Activated CD8-positive, alpha-beta memory T cell treated with anti-CD3 and anti-CD28 coated beads, Interleukin-2, amount 50 U/mL, for 4 hours (primary cell): Measurements from ENCODE around the gene MGA.
A peak's percentile ranks its signal among the peaks of the same experiment; 100 is the strongest.

ENCODE experiments used
- DNase-seq: peaks from one replicate; pipeline ENCODE4 v3.0.0-alpha.2; 2020

MGA gene

DNA sequence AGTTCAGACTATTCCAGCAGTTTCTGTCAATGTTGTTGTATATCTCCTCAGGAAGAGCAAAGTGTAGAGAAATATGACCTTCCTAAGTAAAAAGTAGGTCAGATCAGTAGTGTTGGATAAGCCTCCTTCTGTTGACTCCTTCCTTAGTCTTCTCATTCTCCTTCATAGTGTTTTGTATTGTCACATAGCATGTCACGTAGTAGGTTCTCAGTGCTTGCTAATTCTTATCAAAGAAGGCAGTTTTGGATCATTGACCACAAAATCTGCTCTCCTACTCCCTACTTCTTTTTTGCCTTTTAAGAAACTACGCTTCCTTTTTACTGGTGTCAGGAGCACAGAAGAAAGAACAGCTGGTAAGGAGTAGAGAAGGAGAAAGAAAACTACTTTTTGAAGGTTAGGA lies 1.0 kb upstream of the MGA start:
- DNase-seq, result no peak

DNA sequence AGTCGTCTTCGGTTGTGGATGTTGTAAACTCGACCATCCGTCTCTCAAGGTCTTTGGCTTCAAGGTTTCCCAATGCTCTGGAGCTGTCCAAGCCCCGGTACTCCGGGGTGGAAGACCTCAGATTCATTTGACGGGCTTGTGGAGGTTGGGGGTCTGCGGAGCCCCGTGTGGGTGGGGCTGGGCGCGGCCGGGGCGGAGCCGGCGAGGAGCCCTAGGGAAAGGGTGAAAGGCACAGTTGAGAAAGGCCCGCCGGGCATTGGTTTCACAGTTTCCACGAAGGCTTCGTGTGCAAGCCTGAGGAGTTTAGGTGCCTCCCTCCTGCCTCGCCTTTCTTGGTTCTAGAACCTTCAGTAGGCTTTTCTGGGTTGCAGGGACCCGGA lies 360 bp upstream of the MGA start:
- DNase-seq, result no peak

DNA sequence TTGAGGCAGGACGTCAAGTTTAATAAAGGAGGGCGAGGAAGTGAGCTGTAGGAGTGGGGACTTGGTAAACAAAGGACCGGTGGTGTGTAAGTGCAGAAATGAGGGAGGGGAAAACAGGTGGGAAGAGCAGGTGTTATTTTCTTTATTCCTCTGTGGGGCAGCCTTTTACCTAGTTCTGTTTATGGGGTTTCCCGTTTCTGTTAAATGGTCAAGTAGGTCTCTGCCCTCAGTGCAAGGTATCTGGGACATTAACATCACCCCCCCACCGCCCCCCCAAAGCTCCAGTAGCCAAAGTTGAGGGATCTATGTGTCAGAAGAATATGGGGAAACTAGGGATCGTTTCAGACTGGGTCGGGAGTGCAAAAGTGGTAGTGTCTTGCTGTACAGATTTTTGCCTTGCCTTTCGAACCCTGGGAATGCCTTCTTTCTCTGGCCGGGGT lies 893 bp downstream of the MGA start:
- no peak for DNase-seq

DNA sequence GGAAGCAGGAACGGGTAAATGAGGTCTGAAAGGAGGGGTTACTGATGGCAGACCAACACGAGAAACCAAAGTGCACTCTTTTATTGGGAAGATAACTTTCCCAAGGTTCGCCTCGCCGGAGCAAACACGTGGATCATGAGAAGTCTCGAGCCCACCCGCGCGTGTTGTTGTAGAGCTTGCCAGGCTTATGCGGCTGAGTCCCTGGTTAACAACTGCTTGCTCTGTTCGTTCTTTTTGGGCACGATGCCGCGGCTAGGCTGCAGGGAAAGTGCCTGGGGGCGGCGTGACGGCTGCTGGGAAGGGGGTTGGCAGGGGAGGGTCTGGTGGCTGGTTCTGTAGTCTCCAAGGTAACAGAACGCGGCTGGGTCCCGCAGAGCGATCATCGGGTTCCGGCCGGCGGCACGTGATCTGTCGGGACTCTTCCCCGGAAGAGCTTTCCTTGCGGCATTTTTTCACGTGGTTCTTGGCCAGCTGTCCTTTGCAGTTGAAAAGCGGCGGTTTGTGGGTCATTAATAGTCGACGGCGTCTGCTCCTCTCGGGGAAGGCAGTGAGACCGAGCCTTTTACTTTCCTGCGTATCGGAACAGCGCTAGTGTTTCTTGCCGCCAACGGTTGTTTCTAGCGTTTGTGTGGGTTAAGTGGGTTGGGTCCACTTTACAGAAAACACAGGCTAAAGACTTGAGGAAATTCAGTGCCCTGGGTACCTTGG lies 1.5 kb downstream of the MGA start:
- DNase-seq, result peak; percentile 64

DNA sequence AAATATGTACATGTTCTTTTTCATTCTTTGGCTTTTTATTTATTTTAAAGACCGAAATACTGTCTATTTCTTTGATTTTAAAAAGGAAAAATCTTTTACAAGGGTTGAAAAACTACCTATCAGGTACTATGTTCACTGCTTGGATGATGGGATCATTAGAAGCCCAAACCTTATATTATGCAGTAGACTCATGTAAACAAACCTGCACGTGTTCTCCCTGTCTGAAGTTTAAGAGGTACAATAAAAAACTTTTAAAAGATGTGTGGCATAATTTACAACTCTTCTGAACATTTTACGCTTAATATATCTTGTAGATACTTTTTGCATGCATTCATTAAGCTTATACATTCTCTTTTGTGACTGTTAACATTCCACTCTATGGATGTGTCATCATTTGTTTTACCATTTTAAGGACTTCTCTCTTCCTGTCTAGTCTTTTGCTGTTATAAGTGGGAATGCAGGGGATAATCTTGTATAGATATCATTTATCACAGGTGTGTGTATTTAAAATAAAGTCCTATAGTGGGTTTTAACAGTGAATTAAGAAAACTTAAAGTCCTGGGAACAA lies 6.2 kb downstream of the MGA start:
- DNase-seq, result no peak

DNA sequence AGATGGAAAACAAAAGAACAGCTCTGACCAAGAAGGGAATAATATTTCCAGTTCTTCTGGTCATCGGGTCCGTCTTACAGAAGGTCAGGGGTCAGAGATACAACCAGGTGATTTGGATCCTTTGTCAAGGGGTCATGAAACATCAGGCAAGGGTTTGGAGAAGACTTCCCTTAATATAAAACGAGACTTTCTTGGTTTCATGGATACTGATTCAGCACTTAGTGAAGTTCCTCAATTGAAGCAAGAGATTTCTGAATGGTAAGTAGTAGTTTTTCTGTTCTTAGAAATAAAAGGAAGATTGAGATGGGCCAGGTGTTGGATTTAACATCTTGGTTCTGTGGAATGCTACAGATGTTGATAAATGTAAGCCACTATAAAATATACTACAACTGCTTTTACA lies 9.5 kb downstream of the MGA start:
- no peak for DNase-seq

DNA sequence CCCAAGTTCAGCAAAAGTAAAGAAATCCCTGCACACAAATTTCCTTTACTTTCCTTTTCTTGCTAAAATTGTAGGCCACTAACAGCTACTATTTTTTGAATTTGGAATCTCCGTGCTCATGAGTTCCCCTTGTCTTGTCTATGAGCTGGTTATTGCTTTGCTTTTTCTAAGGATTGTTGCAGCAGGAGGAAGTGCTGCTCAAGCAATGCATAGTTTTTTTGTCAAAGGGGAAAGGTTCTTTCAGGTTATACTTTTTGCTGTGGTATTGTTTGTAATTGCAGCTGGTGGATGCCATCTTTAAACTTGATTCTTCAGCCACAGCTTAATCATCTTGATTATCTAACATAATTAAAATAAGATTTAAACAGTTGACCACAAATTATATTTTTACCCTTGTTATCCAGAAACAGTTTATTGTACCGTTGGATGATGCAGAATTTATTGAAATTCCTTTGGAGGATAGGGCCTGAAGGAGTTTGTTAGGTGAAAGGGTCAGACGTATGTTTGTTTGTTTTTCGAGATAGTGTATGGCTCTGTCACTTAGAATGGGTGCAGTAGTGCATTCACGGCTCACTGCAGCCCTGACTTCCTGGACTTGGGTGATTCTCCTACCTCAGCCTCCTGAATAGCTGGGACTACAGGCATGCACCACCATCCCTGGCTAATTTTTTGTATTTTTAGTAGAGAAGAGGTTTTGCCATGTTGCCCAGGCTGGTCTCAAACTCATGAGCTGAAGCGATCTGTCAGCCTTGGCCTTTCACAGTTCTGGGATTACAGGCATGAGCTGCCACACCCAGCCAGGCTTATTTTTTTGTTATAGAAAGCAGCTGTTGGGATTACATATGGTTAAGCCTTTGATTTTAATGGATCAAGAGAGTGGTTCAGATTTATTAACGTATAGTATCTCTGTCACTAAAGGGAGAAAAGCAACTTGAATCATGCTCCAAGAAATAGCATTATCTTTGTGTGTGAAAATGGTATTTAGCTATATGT lies 11.7 kb downstream of the MGA start:
- DNase-seq, result no peak

DNA sequence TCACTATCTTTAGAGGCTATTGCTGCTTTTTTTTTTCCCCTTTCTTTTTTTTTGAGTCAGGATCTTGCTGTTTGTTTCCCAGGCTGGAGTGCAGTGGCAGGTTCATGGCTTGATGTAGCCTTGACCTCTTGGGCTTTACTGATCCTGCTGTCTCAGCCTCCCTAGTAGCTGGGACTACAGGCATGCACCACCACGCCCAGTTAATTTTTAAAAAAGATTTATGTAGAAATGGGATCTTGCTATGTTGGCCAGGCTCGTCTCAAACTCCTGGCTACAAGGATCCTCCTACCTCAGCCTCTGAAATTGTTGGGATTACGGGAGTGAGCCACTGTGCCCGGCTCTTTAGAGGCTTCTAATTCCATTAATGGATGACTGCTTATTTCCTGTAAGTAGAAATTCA lies 15.1 kb downstream of the MGA start:
- no peak for DNase-seq

DNA sequence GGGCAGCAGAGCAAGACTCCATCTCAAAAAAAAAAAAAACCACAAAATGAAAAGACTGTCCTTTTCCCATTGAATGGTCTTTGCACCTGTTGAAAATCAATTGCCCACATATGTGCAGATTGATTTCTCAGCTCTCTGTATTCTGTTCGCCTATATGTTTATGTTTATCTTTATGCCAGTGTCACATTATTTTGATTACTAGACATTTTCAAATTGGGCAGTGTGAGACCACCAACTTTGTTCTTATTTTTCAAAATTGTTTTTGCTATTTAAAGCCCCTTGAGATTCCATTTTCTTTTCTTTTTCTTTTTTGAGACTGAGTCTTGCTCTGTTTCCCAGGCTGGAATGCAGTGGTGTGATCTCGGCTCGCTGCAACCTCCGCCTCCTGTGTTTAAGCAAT lies 18.5 kb downstream of the MGA start:
- no peak for DNase-seq

DNA sequence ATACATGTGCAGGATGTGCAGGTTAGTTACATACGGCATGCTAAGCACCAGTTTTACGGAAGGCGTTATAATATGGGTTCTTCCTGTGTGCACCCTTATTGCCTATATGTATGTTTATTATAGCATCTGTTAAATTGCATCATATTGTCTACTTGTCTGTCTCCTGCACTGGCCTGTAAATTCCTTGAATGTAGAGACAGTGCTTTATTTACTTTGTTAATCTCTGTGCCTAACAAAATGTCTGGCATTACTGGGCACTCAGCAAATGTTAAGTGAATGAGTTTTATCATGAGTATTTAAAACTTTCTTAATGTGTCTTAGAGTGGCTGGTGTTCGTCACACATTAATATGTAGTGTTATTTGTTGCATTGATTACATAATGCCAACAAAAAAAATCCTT lies 23.8 kb downstream of the MGA start:
- no peak for DNase-seq

DNA sequence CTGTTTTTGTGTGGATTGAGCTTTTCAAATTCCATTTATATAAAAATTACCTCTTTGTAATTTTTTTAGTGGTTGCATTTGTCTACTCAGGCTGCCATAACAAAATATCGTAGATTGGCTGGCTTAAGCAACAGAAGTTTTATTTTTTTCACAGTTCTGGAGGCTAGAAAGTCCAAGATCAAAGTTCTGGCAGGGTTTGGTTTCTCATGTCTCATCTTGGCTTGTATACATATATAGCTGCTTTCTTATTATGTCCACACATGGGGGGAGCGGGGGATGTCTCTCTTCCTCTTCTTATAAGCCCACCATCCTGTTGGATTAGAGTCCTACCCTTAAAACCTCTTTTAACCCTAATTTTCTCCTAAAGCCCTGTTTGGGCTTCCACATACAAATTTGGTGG lies 28.5 kb downstream of the MGA start:
- no peak for DNase-seq

DNA sequence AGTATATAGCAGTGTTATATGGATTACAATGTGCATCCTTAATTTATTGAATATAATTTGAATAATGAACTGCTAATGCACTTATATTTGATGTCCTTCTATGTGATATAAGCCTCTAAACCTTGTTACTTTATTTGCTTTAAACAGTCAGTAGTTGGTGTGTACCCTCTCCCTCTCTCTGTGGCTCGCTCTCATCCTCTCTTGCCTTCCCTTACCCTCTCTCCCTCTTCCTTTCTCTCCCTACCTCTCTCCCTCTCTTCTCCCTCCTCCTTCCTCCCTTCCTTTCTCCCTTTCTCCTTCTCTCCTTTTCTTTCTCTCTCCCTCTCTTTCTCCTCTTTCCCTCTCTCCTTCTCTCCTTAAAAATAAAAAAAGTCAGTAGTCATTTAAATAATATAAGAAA lies 28.9 kb downstream of the MGA start:
- no peak for DNase-seq

DNA sequence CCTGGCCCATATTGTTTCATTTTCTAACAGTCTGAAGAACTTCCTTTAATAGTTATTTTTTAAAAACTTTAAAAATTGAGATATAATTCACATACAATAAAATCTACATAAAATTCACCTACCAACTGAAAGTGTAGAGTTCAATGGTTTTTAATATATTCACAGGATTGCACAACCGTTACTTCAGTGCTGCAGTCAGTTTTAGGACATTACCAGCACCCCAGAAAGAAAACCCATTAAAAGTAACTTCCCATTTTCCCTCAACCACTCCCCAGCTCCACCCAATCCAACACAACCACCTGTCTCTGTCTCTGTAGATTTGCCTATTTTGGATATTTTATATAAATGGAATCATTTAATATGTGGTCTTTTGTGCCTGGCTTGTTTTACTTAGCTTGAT lies 29.6 kb downstream of the MGA start:
- DNase-seq, result no peak

DNA sequence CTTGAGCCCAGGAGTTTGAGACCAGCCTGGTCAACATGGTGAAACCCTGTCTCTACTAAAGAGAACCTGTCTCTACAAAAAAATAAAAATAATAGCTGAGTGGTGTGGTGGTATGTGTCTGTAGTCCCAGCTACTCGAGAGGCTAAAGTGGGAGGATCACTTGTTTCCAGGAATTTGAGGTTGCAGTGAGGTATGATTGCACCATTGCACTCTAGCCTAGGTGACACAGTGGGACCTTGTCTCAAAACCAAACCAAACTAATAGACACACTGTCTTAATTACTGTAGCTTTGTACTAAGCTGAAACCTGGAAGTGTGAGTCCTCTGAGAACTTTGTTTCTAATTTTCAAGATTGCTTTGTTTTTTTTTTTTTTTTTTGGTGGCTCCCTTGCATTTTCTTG lies 30.4 kb downstream of the MGA start:
- no peak for DNase-seq

DNA sequence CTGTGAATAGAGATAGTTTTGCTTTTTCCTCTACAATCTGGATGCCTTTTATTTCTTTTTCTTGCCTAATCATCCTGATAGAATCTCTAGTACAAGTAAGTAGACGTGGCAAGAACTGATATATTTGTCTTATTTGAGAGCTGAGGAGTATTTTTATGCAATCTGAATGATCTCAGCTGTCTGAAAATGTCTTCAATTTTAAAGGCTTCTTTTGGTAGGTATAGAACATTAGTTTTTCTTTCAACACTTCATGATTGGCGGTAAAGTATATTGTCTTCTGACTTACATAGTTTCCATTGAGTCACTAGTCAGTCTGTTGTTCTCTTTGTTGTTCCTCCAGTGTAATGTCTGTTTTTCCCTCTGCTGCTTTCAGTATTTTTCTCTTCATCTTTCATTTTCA lies 31.3 kb downstream of the MGA start:
- no peak for DNase-seq

DNA sequence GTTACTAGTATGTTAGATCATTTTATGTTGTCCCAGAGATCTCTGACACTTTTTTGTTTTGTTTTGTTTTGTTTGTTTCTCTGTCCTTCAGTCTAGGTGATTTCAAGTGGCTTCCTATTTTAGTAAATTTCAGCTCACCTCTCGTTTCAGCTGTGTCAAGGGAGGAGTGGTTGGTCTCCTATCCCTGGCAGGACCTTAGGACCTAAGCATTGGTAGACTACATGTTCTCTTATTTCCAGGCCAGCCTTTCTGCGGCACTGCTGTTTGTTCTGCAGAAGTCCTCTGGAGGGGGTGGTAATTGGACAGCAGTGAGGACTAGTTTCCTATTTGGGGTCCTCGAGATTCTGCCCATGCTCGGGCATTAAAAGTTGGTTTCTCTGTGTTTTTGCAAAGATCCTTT lies 31.8 kb downstream of the MGA start:
- DNase-seq, result no peak

DNA sequence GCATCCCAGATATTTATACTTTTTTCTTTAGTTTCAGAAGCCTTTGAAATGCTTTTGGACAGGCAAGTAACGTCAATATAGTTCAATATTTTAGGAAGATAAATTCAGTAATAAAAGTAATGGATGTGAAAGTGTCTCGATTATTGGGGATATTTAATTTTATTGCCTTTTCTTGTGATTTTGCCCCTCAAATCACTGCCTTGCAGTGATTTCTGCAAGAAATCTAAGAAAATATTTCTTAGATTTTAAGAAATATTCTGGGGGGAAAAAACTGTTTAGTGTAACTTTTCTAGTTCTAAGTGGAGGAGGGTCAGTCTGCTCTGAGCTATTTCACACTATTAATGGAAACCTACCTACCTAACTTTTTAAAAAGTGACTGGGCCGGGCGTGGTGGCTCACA lies 33.6 kb downstream of the MGA start:
- no peak for DNase-seq

DNA sequence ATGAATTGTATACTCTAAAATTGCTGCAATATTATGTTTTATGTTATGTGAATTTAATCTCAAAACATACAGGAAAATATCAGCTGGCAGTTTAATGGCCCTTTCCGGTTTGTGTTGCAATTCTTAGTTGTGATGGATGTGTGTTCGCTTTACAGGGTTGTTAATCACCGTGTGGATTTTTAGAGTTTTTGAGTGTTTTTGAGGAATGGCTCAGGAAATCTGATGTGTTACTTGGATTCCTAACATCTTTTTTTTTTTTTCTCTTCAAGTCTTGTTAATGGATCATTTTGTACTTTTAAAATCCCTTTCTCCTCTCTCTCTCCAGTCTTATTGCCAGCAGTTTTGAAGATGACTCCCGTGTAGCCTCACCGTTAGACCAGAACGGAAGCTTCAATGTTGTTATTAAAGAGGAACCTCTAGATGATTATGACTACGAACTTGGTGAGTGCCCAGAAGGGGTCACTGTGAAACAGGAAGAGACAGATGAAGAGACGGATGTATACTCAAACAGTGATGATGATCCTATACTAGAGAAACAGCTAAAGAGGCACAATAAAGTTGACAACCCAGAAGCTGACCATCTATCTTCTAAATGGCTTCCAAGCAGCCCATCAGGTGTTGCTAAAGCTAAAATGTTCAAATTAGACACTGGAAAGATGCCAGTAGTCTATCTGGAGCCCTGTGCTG lies 35.7 kb downstream of the MGA start:
- DNase-seq, result peak; percentile 33

DNA sequence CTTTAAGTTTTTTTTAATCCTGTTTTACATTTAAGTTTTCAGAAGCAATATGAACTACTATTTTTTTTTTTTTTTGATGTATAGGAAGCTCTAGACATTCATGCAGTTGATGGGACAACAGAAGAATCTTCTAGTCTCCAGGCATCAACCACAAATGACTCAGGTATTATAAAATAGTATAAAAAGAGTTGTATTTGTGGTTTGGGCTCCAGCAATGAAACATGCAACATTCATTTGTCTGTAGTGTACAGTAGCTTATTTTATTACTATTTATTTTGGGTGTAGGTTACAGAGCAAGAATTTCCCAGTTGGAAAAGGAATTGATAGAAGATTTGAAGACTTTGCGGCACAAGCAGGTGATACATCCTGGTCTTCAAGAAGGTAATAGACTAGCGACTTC lies 38.6 kb downstream of the MGA start:
- DNase-seq, result no peak

DNA sequence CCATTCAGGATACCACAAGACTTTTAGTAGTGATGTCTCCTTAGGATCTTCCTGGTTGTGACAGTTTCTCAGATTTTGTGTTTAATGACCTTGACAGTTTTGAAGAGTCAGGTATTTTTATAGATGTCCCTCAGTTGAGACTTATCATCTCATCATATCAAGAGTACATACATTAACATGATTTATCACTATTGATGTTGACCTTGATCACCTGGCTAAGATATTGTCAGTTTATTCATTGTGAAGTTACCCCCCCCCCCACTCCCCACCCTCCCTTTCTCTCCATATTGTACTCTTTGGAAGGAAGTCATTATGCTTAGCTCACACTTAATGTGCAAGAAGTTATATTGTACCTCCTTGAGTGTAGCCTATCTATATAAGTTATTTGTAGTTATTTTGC lies 42.9 kb downstream of the MGA start:
- DNase-seq, result no peak

DNA sequence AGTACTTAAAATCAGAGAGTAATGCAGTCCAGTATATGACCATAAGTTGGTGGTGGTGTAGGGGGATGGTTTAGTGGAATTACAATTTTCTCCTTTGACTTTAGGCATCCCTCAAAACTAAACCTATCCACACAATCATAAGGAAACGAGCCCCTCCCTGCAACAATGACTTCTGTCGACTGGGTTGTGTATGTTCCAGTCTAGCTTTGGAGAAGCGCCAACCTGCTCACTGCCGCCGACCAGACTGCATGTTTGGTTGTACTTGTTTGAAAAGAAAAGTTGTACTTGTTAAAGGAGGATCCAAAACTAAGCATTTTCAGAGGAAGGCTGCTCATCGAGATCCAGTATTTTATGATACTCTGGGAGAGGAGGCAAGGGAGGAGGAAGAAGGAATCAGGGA lies 52.8 kb downstream of the MGA start:
- no peak for DNase-seq

DNA sequence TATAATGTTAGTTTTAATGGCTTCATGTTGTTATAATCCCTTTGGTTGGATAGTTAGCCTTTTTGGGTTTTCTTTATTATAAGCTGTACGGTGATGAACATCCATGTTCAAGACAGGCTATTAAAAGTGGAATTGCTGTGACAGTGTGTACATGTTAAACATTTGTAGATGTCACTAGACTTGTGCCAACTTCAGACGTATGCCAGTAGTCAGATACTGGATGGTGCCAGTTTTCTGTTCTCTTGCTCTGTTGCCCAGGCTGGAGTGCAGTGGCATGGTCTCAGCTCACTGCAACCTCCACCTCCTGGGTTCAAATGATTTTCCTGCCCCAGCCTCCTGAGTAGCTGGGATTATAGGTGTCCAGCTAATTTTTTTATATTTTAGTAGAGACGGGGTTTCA lies 54.1 kb downstream of the MGA start:
- no peak for DNase-seq

DNA sequence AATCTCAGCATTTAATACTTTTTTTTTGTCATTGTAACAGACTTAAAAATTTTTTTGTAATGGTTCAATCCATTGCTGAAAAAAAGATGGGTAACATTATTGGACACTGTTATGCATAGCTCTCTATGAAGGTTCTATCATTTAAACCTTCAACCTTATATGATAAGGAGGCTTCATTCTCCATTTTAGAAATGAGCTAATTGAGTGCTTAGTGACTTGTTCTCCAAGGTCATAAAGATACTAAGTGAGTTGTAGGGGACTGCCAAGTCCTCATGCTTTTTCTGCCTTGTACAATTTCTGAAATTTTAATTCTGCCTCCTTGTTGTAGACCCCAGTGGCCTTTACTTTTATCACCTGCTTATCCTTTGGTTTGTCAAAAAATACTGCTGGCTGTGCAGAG lies 56.7 kb downstream of the MGA start:
- DNase-seq, result no peak

DNA sequence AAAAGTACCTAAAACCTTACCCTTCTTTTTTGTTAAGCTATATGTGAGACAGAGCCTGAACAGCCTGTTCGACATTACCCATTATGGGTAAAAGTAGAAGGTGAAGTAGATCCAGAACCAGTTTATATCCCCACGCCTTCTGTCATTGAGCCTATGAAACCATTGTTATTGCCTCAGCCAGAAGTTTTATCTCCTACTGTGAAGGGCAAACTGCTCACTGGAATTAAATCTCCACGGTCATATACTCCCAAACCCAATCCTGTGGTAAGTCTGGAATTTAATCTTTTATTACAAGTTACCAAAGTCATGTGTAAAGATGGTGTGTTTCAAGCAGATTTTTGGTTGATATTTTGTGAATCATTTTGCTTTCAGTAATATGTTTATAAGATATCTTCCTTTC lies 66.9 kb downstream of the MGA start:
- no peak for DNase-seq
